Activated CD4-positive, alpha-beta T cell treated with anti-CD3 and anti-CD28 coated beads for 1 hour (primary cell): Measurements from ENCODE around the gene CASKIN2.

Experiments used
- DNase-seq: peaks from one replicate; pipeline ENCODE4 v3.0.0-alpha.2; 2020

The CASKIN2 gene

DNA sequence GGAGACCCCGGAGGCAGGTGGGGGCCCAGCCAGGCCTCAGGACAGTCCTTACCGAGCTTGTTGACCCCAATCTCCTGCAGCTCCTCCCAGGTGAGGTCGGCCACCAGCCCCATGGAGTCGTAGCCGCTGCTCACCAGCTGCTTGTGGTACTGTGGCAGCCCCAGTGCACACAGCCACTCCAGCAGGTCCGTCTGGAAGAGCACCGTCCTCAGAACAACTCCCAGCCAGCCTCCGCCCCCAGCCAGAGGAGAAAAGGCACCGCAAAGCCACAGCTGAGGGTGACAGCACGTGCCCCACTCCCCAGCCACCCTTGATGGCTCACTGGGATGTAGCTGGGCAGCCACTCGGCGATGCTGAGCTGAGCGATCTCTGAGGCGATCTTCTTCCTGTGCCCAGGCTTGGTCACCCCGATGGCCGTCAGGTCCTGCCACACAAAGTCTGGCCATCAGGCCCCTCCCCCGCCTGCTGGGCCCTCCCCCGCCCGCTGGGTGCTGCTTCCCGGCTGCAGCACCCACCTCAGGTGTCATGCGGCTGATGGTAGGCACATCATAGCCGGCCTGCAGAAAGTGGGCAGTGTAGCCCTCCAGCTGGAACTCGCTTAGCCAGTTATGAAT is 11.9 kb downstream of the CASKIN2 start:
- no peak for DNase-seq

- DNase-seq, result no peak
Observed at GRCh38 chr17:75502721-75503329, 12.5 kb downstream of the CASKIN2 start.

- DNase-seq, result no peak
Observed at GRCh38 chr17:75502072-75502720, 13.1 kb downstream of the CASKIN2 start.

DNA sequence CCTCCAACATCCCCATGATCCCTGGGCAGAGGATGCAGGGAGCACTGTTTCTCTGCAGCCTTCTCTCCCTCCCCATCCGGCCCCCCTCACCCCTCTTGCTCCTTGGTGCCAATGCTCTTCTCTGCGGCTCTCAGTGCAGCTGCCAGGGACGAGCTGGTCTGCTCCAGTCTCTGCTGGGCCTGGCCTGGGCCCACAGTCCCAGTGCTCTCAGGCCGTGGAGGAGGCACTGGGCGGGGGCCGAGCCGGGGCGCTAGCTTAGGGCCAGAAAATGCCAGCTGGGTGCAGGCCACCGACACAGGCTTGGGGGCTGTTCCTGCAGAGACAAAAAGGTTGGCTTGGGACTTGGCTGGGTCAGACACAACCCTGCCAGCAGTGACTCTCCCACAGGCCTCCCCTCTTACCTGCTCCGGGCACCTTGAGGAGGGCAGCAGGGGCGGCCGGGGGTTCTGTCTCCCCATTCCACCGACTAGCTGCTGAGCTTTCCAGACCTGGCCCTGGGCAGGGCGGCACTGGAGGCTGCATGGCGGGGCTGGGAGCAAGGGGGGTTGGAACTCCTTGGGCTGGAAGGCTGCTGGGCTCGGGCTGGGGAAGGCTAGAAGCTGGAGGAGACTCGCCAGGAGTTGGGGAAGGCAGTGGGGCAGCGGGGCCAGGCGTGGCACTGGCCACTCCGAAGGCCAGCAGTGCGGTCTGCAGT is 13.8 kb downstream of the CASKIN2 start:
- DNase-seq, result no peak

DNA sequence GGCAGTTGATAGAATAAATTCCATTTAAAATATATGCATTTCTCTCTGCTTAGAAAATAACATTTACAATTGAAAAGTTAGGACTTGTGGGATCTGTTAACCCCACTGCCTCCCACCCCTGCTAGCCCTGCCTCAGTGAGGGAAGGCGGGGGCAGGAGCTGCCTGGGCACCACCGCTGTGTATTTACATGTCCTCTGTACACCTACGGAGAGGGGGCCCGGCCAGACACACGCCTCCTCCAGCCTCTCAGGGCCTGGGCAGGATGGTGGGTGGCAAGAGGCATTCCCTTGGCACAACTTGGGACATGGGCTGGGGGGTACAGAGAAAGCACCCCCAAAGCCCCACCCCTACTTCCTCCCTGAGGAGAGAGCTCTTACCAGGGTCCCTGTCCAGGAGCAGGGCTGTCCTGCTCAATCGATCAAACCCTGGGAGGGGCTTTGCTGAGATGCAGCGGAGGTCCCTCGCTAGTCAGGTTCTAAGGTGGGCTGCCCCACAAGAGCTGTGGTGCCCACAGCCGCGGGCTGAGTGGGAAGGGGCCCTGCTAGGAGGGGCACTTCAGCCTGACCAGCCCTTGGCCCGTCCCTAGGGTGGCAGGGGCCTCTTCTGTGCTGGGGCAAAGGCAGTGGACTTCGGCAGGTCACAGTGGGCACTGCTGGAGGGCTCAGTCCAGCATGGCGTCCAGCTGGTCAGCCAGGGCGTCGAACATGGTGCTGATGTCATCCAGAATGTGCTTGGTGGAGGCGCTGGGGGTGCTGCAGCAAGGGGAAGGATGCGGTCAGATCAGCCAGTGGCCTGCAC is 14.7 kb downstream of the CASKIN2 start:
- DNase-seq, result no peak

GRCh38 chr17:75499313-75500022 is 15.9 kb downstream of the CASKIN2 start:
- DNase-seq, result no peak

DNA sequence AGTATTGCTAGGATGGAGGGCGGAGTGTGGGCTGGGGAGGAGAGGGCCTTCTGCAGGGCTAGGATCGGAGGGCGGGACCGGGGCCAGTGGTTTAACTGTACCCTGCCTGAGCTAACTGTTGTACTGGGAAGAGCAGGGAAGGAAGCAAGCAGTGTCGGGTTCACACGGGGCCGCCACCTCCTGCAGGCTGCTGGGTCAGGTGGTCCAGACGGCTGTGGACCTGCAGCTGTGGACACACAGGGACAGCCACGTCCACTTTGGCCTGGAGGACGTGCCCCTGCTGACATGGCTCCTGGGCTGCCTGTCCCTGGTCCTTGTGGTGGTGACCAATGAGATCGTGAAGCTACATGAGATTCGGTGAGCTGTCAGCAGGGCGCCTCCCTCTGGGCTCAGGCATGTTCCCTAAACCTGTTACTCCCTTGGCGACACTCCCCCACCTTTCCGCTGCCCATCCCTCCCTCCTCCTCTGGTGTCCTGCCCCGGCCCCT is 16.6 kb downstream of the CASKIN2 start:
- DNase-seq, result no peak

DNA sequence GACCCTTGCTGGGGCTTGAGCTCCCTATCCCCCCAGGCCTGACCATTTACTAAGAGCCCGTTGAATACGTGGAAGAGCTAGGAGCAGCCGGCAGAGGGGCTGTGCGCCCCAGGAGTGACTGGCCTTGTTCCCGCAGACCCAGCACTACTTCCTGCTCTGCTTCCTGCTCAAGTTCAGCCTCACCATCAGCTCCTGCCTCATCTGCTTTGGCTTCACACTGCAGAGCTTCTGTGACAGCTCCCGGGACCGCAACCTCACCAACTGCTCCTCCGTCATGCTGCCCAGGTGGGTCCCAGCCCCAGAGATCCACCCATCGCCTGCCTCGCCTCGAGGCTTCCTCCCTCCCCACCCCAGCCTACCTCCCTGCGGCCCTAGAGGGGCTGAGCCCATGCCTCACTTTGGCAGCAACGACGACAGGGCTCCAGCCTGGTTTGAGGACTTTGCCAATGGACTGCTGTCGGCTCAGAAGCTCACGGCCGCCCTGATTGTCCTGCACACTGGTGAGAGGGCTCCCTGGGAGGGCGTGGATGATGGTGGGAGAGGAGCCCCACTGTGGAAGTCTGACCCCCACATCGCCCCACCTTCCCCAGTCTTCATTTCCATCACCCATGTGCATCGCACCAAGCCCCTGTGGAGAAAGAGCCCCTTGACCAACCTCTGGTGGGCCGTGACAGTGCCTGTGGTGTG is 17.2 kb downstream of the CASKIN2 start:
- no peak for DNase-seq

DNA sequence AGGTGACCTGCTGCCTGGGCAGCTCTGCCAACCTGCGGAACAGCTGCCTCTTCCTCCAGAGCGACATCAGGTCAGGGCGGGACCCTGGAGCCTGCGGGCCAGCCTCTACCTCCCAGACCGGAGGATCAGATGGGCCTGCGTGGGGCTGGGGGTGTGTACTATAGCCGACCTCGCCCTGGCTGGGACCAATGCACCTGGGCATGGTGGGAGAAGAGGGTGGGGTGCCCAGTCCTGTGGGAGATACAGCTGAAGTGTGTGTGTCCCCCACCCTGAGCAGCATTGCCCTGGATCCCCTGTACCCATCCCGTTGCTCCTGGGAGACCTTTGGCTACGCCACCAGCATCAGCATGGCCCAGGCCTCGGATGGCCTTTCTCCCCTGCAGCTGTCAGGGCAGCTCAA is 19.3 kb downstream of the CASKIN2 start:
- DNase-seq, result no peak

DNA sequence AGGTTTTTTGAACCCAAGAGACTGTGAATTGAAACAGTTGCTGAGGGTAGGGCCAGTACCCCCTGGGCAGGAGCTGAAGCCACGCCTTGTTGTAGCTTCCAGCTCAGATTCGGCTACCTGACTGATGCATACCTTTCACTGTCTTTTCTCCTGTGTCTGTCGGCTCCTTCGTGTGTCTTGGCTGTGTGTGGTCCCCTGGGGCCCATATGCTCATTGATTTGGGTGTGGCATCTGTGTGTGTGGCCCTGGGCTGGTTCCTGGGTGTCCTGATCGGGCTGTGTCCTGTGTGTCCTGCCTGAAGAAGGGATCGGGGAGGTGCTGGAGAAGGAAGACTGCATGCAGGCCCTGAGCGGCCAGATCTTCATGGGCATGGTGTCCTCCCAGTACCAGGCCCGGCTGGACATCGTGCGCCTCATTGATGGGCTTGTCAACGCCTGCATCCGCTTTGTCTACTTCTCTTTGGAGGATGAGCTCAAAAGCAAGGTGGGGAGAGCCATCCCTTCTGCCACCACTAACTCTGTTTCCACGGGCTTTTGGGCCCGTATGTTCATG is 20.9 kb downstream of the CASKIN2 start:
- DNase-seq, result no peak

GRCh38 chr17:75493476-75494129 is 21.7 kb downstream of the CASKIN2 start:
- DNase-seq, result no peak

DNA sequence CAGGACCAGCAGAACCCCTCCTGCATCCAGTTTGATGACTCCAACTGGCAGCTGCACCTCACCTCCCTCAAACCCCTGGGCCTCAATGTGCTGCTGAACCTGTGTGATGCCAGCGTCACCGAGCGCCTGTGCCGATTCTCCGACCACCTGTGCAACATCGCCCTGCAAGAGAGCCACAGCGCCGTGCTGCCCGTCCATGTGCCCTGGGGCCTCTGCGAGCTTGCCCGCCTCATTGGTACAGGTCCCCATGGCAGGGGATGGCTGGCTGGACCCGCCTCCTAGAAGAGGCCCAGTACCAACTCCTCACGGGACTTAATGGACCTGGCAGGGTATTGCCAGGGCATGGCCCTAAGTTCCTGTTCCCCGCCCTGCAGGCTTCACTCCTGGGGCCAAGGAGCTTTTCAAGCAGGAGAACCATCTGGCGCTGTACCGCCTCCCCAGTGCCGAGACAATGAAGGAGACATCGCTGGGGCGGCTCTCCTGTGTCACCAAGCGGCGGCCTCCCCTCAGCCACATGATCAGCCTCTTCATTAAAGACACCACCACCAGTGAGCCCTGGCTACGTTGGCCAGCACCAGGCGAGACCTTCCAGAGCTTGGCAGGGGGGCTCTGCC is 22.7 kb downstream of the CASKIN2 start:
- DNase-seq, result no peak

GRCh38 chr17:75491680-75492079 is 23.7 kb downstream of the CASKIN2 start:
- no peak for DNase-seq

GRCh38 chr17:75490953-75491649 is 24.2 kb downstream of the CASKIN2 start:
- DNase-seq, result no peak

- no peak for DNase-seq
Observed at GRCh38 chr17:75490173-75490743, 25.1 kb downstream of the CASKIN2 start.

DNA sequence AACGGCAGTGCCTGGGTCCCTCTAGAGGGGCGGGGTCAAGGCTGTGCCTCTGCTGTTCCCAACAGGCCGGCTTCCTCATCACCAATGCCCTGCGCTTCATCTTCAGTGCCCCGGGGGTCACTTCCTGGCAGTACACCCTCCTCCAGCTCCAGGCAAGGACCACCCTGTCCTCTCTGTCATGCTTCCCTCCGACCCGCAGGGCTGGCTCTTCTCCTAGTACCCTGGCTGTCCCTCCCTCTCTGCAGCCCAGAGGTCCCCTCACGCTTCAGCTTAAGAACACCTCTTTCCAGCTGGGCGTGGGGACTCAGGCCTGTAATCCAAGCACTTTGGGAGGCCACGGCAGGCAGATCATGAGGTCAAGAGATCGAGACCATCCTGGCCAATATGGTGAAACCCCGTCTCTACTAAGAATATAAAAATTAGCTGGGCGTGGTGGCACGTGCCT is 25.8 kb downstream of the CASKIN2 start:
- DNase-seq, result no peak

DNA sequence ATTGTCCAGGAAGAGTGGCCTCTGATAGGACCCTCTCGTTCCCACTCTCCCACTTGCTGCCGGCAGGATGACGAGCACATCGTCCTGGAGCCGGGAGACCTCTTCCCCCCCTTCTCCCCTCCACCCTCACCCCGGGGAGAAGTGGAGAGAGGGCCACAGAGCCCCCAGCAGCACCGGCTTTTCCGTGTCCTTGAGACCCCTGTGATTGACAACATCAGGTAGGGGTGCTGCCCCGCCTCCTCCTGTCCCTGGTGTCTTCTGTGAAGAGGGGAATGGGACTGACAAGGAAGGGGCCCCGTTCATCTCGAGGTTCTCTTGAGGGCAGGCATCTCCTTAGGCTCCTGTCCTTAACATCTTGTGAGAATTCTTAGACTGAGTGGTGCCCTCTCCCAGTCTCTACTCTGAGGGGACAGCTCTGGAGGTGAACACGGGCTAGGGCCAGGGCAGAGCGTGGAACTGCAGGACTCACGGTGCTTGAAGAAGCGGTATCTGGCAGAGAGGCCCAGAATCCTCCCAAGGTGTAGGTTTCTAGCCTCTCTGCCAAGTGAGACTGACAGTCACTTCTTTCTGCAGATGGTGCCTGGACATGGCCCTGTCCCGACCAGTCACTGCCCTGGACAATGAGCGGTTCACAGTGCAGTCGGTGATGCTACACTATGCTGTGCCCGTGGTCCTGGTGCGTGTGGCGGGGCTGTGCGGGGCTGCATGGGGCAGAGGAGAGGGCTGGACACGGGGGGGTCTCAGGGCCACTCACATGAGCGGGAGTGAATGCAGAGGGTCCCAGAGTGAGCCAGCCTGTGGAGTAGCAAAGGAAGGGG is 26.4 kb downstream of the CASKIN2 start:
- no peak for DNase-seq
